Right cardiac atrium (tissue), 5 donors: ENCODE measurements around the gene PSTK. TPM values are rescaled to one million over a fixed set of nuclear protein-coding genes. Genes with fewer than 3 reads are reported as not detected.

Experiments
- ATAC-seq, 2 donors: fragments of 200-7000 bp; cut with Tn5 transposase; one replicate each; pipeline versions ENCODE4 v1.8.0 to v1.9.1; 2020; ENCODE audit warnings: moderate library complexity in 2 of 2, mild to moderate bottlenecking in 1 of 2
- DNase-seq, 3 donors: peaks; one replicate each; pipeline ENCODE4 v3.0.0-alpha.2; 2020
- H3K27ac ChIP-seq: one replicate; pipeline ENCODE4 v1.5.1; 2013; ENCODE audit warnings: mild to moderate bottlenecking, low read length, control low read depth, moderate library complexity
- H3K27me3 ChIP-seq: one replicate; pipeline ENCODE4 v1.6.1; 2013; ENCODE audit not compliant: control insufficient read depth, insufficient read depth
- H3K4me1 ChIP-seq: one replicate; pipeline ENCODE4 v1.6.1; 2013; ENCODE audit warnings: low read length; ENCODE audit not compliant: control insufficient read depth, insufficient read depth
- H3K4me3 ChIP-seq: one replicate; pipeline ENCODE4 v1.5.1; 2013; ENCODE audit warnings: low read length, control low read depth
- H3K9me3 ChIP-seq: one replicate; pipeline ENCODE4 v1.6.1; 2013; ENCODE audit warnings: low read length; ENCODE audit not compliant: control insufficient read depth
- WGBS: extraction: QIAGEN DNeasy Blood & Tissue Kit; methylation state at CpG from one replicate; pipeline ENCODE4 v1.1.7; 2013; 5-methylcytosine and 5-hydroxymethylcytosine counted together
- intact Hi-C, 4 donors: fragments of 100-400 bp; cut with DNase I; formaldehyde crosslinking; loops; one replicate each; pipeline versions ENCODE4 v1.11.0 to v1.14.0; 2022 to 2023
- polyA plus RNA-seq: library from polyadenylated mRNA; stranded (reverse); fragments of 200-250 nt; gene quantifications from one replicate; pipeline ENCODE4 v1.2.3, GENCODE V29; 2013
- total RNA-seq, 4 donors: library from RNA; stranded (reverse); fragmentation: NEBNext Ultra II Directional; extraction: Animal tissue kit (Norgen Biotek cat#: 25700); gene quantifications; one replicate each; pipeline ENCODE4 v1.2.1, GENCODE V29; 2021
- donor health status: healthy with polysubstance abuse.
- donor health status: DM: no; HTN: yes; CAD: no.
- donor health status: DM: no; HTN: no; CAD: no.
- donor health status: DM: no; HTN: yes; CAD: no; lungs with severe emphysema.
- donor health status: DM: yes; HTN: yes; CAD: no.

Gene PSTK
- total and polyA plus RNA-seq, 5 donors = 1.0 to 5.1 (median 4.8) TPM

DNA sequence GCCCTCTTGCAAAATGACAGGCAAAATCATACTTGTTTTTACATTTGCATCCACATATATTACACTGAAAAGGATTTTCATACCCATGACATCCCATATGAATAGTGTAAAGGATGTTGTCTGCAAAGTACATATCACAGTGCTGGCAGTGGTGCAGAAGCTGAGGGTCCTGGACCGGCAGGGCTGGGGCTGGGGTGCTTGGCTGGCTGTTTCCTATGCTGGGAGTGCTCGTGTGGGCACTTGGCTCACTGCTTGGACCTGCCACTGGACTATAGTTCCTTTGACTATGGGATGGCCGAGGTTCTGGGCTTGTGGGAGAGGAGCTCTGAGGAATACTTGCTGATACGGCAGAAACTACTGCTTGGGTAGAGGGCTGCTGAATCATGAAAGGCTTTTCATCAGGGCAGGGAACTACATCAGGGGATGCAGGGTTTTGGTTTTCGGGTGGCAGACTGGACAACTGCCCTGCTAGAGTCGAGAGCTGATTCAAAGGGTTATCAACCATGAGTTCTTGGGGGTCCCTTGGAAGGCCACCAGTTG, 13.7 kb downstream of the PSTK start:
- ATAC-seq (no peak), DNase-seq (peak in 1 of 3 donors; percentile 46)
- intact Hi-C loops = no loop called here
- Histone ChIP-seq H3K9me3 (no peaks in the 10 kb centered on the region), H3K27ac (no peak overlapping the region), H3K4me1 (no peaks in the 10 kb centered on the region), H3K27me3 (no peaks in the 10 kb centered on the region), H3K4me3 (no peak overlapping the region)
- WGBS = 95% methylated on average over 6 of the region's 6 CpGs

DNA sequence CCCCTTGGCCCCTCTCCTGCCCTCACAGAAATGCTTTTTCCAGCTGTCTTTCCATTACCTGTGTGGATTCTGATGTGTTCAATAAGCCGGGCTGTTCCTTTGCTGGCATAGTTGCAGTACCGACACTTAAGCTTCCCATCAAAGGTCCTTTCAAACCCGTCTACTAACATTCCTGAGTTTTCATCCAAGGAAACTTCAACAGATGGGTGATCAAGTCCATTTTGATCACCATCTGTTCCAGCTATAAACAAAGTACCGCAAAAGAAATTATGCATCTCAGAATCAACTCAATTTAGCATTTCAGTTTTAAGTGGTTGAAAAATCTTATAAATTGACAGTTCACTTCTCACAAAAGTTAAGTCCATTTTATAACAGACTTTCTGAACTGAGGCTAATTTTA, 15.7 kb downstream of the PSTK start:
- Histone ChIP-seq H3K27me3 (no peaks in the 10 kb centered on the region), H3K4me3 (no peak overlapping the region), H3K4me1 (no peaks in the 10 kb centered on the region), H3K27ac (no peak overlapping the region), H3K9me3 (no peaks in the 10 kb centered on the region)
- ATAC-seq (no peak), DNase-seq (no peak)
- WGBS = 82% methylated on average over 4 of the region's 4 CpGs
- intact Hi-C loops = no loop called here

DNA sequence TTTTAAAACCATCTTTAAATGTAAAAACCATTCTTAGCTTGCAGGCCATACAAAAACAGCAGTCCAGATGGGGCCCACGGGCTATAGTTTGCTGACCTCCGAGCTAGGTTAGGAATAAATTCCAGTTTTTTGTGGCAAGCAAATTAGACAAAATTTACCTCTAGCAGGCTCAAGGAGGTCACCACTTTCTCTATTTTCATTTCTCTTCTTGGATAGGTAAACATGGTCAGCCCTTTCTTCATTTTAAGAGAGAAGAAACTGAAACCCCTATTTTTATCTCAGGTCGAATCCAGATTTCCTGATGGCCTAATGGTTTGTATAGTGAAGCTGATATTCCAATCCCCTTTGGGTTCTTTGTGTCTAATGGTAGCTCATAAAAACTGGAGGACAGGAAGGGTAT, 17.7 kb downstream of the PSTK start:
- Histone ChIP-seq H3K27me3 (no peaks in the 10 kb centered on the region), H3K4me1 (no peaks in the 10 kb centered on the region), H3K27ac (no peak overlapping the region), H3K4me3 (no peak overlapping the region), H3K9me3 (no peaks in the 10 kb centered on the region)
- ATAC-seq (no peak), DNase-seq (no peak)
- 86% methylated on average over 3 of the region's 3 CpGs for WGBS
- intact Hi-C loops = no loop called here

DNA sequence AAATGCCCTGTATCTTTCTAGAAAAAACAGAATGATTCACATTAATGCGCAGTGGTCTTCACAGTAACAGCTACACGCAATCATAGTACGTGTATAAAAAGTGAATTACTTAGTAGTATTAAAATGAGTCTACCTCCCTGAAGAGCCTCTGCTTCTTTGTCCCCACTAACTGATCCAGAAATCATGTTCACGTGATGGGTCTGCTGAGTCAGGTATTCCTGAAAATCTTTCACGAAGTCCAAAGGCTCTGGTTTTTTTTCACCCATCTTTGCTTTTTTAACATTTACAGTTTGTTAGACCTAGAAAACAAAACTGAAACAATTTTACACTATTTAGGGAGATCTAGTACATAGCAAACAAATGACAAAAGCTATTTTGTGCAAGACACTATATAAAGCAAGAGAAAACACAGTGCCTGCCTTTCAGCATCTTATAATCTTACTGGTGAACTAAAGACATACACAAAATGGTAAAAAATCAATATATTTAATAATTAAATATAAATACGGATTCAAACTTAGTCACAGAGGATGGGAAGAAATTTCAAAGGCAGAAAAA, 18.2 kb downstream of the PSTK start:
- ATAC-seq (no peak), DNase-seq (no peak)
- WGBS = 85% methylated on average over 6 of the region's 6 CpGs
- Histone ChIP-seq H3K27me3 (no peaks in the 10 kb centered on the region), H3K27ac (no peak overlapping the region), H3K9me3 (no peaks in the 10 kb centered on the region), H3K4me3 (no peak overlapping the region), H3K4me1 (no peaks in the 10 kb centered on the region)
- intact Hi-C loops = no loop called here

DNA sequence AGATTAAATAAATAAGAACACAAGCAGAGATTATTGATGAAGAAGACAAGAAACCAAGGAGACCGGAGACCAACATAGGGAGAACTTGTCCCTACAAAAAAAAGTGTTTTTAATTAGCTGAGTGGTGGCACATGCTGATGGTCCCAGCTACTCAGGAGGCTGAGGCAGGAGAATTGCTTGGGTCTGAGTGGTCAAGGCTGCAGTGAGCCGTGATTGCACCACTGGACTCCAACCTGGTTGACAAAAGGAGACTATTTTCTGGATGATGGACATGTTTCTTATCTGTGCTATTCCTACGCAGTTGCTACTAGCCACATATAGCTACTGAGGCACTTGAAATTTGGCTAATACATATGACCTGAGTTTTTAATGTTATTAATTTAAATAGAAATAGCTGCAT, 18.7 kb downstream of the PSTK start:
- 94% methylated on average over 3 of the region's 3 CpGs for WGBS
- no peaks in the 10 kb centered on the region for H3K9me3 ChIP-seq
- no peaks in the 10 kb centered on the region for H3K4me1 ChIP-seq
- ATAC-seq (no peak), DNase-seq (no peak)
- intact Hi-C loops = no loop called here
- H3K4me3 ChIP-seq = no peak overlapping the region
- H3K27ac ChIP-seq = no peak overlapping the region
- no peaks in the 10 kb centered on the region for H3K27me3 ChIP-seq

DNA sequence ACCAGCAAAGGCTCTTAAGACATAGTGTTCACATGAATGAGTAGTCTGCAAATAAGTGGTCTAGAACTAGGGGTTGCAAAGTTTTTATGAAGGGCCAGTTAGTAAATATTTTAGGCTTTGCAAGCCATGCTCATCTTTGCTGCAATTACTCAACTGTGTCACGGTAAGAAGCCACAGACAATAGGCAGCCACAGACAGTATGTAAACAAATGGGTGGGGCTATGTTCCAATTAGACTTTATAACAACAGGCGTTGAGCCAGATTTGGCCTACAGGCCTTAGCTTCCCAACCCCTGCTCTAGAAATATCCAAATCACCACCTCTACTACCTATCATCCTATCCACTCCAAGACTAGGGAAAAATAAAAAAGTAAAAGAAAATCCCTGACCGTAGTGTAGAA, 19.1 kb downstream of the PSTK start:
- Histone ChIP-seq H3K4me1 (no peaks in the 10 kb centered on the region), H3K4me3 (no peak overlapping the region), H3K9me3 (no peaks in the 10 kb centered on the region), H3K27me3 (no peaks in the 10 kb centered on the region), H3K27ac (no peak overlapping the region)
- DNase-seq = no peak
- intact Hi-C loops = no loop called here
- ATAC-seq = no peak
- 68% methylated on average over 3 of the region's 3 CpGs for WGBS

DNA sequence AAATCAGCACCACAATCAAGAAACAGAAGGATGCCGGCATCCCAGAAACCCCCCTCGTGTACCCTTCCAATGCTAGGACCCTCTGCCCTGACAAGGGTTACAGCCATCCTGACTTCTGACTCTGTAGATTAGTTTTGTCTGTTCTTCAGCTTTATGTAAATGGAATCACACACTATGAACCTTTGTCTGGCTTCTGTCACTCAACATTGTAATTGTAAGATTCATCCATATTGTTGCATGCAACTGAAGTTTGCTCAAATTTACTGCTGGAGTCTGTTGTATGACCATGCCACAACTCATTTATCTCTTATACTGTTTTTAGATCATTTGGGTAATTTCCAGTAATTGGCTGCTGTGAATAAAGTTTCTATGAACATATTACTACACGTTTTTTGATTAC, 20.0 kb downstream of the PSTK start:
- H3K27me3 ChIP-seq = no peaks in the 10 kb centered on the region
- no peak for ATAC-seq
- DNase-seq = no peak
- intact Hi-C loops = no loop called here
- no peaks in the 10 kb centered on the region for H3K9me3 ChIP-seq
- no peaks in the 10 kb centered on the region for H3K4me1 ChIP-seq
- 78% methylated on average over 3 of the region's 3 CpGs for WGBS
- H3K4me3 ChIP-seq = no peak overlapping the region
- H3K27ac ChIP-seq = no peak overlapping the region

DNA sequence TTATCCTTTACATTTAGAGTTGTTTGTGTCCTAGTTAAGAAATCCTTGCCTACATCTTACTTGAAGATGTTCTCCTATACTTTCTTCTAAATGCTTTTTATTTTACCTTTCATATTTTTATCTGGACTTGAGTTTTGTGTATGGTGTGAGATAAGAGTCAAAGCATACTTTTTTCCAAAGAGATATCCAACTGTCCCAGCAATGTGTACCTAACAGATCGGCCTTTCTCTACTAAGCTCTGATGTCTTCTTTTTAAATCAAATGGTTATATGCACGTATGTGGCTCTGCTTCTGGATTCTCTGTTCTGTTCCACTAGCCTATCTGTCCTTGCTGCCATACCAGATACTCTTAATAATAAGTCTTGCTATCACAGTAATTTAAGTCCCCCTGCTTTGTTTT, 21.2 kb downstream of the PSTK start:
- no peak for ATAC-seq
- WGBS = 88% methylated on average over 2 of the region's 2 CpGs
- no peak for DNase-seq
- intact Hi-C loops = no loop called here
- Histone ChIP-seq H3K27me3 (no peaks in the 10 kb centered on the region), H3K9me3 (no peaks in the 10 kb centered on the region), H3K4me1 (no peaks in the 10 kb centered on the region), H3K27ac (no peak overlapping the region), H3K4me3 (no peak overlapping the region)

DNA sequence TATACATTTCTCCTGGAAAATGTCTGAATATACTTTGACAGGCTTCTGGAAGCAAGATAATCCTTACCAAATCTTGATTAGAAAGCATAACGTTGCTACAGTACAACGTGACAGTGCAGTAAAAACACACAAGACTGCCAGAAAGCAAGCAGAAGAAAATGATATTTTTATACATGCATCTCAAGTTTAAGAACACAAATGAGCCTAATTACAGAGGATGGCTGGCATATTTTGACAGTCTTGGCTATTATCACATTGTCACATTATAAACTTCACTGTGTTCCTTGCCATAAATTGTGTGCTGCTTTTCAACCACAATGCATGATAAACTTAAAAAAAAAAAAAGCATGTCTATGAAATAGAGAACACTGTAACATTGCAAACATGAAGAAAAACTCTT, 24.1 kb downstream of the PSTK start:
- no peak overlapping the region for H3K4me3 ChIP-seq
- intact Hi-C loops = no loop called here
- no peaks in the 10 kb centered on the region for H3K9me3 ChIP-seq
- no peaks in the 10 kb centered on the region for H3K4me1 ChIP-seq
- no peak for DNase-seq
- no peaks in the 10 kb centered on the region for H3K27me3 ChIP-seq
- H3K27ac ChIP-seq = no peak overlapping the region
- ATAC-seq = no peak
- WGBS = 32% methylated on average over 2 of the region's 2 CpGs

DNA sequence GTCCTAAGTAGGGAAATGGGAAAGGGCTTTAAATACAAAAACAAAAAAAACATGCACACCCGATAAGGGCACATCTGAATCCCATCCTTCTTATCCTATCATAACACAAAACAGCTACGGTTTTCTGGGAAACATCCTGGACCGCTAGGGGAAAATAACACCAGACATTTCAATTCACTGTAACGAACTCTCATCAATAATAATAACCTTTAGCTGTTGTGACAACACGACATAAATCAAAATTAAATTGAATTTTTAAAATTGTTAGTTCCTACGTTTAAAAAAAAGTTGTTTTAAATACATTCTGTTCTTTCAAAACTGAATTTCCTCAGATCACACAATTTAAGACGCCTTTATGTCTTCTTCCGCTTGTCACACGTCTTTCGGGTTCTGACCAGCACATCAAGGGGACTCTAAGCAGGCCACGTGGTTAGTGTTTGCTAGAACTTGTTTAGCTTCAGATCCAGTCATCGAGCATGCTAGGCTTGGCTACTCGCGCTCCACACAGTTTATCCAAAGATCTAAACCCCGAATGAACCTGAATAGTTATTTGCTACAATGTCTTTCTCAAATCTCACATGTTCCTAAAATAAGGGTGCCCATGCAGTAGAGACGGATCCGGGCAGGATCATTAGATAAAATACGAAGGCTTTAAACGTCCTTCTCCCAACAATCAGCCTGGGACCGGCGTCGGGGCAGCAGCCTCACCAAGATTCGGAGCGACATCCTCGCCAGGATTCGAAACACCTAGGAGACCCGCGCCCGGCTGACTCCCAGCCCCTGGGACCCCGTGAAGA, 27.6 kb downstream of the PSTK start:
- intact Hi-C loops = no loop called here
- Histone ChIP-seq H3K27ac (peak overlapping the region; percentile 71), H3K9me3 (no peaks in the 10 kb centered on the region), H3K4me3 (peak overlapping the region; percentile 87), H3K27me3 (no peaks in the 10 kb centered on the region), H3K4me1 (no peaks in the 10 kb centered on the region)
- peak; percentile 24 to 53 for ATAC-seq
- peak in 1 of 3 donors; percentile 53 for DNase-seq
- WGBS = 2% methylated on average over 30 of the region's 30 CpGs

DNA sequence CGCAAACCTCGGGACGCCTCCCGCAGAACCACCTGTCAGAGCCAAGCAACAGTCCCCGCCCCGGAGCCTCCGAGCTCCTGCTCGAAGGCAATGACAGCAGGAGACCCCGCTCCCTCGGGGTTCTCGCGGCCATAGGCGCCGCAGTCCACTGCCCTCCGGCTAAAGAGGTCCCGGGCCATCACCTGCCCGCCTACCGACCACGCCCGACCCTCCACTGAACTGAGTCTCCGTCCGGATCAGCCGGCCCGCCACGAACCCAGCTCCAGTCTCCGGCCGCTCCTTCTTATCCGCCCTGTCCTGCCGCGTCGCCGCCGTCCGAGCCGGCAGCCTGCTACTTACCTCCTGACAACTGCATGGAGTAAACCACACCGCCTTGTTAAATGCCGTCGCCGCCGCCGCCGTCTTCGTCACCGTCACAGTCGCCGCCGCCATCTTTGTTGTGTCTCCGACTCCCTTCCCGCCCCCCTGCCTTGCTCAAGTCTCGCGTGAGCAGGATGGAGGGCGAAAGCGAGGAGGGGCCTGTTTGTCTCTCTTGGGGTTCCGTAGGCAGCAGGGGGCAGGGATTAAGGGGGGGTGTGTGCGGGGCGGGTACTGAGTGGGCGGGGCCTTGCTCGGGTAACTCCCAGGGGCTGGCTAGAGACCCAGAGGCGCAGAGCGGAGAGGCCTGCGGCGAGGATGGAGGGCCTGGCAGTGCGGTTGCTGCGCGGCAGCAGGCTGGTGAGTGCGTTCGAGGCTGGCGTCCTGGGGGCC, 28.3 kb downstream of the PSTK start, which contains the start of the genes ACADSB and IKZF5:
ACADSB (plus strand) TSS at position 652 of the 750 bp plus-strand sequence; CDS start at position 676, 24 bp downstream.
IKZF5 (minus strand) TSS at position 441 of the 750 bp plus-strand sequence. CDS start 10,170 bp downstream, outside the sequence.
- peak; percentile 99 for ATAC-seq
- peak; percentile 96 to 98 (median 98) for DNase-seq
- Histone ChIP-seq H3K4me1 (no peaks in the 10 kb centered on the region), H3K27me3 (no peaks in the 10 kb centered on the region), H3K4me3 (peak within 1 kb of the TSS; percentile 87), H3K27ac (peak within 1 kb of the TSS; percentile 71), H3K9me3 (no peaks in the 10 kb centered on the region)
- intact Hi-C loops = no loop called here
- under 1% methylated on average over 68 of the region's 68 CpGs for whole genome bisulfite sequencing
